GM21526 (cell line): ENCODE data around the gene CLASP2.

Source experiments
- ATAC-seq: cut with Tn5 transposase; IDR thresholded peaks from one replicate; pipeline ENCODE4 v1.9.1; 2021; ENCODE audit warnings: moderate library complexity; ENCODE audit not compliant: unreplicated experiment, low FRiP score

CLASP2 gene

GRCh38 chr3:33575311-33575710 lies 142.7 kb downstream of the CLASP2 start:
- ATAC-seq: no peak

DNA sequence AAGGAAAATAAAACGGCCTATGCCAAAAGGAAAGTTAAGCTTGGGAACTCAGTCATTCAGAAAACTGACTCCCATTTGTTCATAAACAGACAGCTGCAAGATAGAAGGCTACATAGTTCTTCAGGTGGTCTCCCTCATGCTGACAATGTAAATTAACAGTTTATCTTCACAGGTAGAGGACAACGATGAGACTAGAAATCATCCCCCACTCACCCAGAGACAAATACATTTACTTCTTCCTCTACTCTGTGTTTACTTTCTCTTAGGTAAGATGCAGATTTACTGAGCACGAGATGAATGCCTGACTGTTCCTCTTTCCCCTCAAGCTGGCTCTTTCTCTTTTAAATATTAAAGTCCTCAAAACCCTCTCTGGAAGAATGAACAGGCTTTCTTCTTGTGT lies 160.2 kb downstream of the CLASP2 start:
- no peak for ATAC-seq

DNA sequence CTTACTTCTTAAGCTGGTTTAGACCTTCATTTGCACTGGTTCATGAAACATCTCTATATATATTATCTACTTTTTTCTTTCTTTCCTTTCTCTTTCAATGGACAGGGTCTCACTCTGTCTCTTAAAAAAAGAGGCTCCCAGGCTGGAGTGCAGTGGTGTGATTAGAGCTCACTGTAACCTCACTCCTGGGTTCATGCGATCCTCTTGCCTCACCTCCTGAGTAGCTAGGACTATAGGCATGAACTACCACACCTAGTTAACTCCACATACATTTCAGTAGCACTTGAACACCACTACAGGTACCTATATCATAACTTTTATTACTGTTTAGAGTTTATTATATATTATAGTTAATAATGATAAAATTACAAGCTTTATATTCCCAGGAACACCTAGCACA lies 160.8 kb downstream of the CLASP2 start:
- ATAC-seq: no peak

- no peak for ATAC-seq
Measured at GRCh38 chr3:33547101-33547500, 171.0 kb downstream of the CLASP2 start.

- no peak for ATAC-seq
Measured at GRCh38 chr3:33544126-33544525, 173.9 kb downstream of the CLASP2 start.

GRCh38 chr3:33543601-33544000 lies 174.5 kb downstream of the CLASP2 start:
- ATAC-seq: no peak

- no peak for ATAC-seq
Measured at GRCh38 chr3:33541918-33542317, 176.1 kb downstream of the CLASP2 start.

- ATAC-seq: no peak
Measured at GRCh38 chr3:33538678-33539339, 179.2 kb downstream of the CLASP2 start.

DNA sequence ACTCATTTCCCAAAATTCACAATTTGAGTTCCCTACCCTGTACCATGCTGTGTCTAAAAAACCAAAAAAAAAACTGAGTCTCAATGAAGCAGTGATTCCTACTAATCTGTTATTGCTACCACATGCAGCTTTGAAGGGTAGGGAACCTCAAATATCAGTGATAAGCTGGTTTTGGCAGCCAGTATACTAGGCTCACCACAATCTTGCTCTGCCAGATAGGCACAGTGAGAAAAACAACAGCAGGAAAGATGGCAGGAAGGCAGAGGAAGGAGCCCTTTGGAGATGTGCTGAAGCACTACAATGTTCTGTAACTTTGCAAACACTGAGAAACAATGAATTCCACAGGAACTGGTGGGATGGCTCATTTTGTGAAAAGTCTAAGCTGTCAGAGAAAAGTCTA lies 180.9 kb downstream of the CLASP2 start:
- ATAC-seq: no peak

GRCh38 chr3:33526787-33527186 lies 191.3 kb downstream of the CLASP2 start:
- ATAC-seq: no peak

GRCh38 chr3:33525232-33525631 lies 192.8 kb downstream of the CLASP2 start:
- ATAC-seq: no peak

- no peak for ATAC-seq
Measured at GRCh38 chr3:33523093-33523667, 194.9 kb downstream of the CLASP2 start.

DNA sequence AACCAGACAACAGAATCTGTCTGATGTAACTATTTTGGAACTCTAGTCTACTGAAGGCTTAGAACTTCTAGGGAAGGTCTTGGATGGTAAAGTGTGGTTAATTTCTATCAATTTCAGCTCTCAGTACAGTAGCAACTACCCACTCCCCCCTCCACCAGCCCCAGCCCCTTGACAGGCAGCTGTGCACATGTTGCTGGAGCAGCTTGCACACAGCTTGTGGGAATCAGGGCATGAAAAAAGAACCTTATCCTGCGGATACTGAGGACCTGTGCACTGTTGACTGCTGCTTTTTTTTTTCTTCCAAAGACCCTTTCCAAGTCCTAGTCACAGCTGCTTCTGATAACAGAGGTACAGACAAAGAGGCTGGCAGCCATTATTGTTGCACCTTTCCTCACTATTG lies 196.3 kb downstream of the CLASP2 start:
- no peak for ATAC-seq

DNA sequence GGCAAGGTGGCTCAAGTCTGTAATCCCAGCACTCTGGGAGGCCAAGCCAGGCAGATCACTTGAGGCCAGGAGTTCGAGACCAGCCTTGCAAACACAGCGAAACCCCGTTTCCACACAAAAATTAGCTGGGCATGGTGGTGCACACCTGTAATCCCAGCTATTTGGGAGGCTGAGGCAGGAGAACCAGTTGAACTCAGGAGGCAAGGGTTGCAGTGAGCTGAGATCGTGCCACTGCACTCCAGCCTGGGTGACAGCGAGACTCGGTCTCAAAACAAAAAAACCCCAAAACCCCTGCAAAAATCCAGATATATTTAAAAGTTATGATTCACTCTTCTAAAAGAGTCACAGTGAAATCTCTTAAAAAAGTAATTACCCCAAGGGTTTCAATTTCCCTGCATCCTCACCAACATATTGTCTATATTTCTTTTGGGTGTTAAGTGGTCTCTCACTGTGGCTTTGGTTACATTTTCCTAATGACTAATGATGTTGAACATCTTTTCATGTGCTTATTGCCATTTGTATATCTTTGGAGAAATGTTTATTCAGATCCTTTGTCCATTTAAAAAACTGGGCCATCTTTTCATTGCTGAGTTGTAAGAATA lies 204.7 kb downstream of the CLASP2 start:
- no peak for ATAC-seq

GRCh38 chr3:33505027-33505426 lies 213.0 kb downstream of the CLASP2 start:
- no peak for ATAC-seq

DNA sequence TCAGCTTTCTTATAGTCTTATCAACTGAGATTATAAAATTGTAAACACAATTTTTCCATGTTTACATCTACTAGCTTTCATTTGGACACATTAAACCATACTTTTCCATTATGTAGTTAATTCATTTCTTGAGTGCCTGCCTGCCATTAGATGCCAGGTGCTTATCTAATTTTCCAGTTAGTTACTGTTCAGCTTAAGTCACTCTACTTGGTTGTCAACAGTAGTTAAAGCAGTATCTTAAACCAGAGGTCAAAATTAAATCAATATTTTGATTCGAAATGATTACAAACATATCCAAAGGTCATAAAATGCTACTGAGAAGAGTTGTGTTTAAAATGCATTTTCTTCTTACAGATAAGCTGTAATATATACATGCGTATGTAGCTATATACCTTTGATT lies 221.6 kb downstream of the CLASP2 start:
- ATAC-seq: no peak

GRCh38 chr3:33491721-33492120 lies 226.3 kb downstream of the CLASP2 start:
- no peak for ATAC-seq

DNA sequence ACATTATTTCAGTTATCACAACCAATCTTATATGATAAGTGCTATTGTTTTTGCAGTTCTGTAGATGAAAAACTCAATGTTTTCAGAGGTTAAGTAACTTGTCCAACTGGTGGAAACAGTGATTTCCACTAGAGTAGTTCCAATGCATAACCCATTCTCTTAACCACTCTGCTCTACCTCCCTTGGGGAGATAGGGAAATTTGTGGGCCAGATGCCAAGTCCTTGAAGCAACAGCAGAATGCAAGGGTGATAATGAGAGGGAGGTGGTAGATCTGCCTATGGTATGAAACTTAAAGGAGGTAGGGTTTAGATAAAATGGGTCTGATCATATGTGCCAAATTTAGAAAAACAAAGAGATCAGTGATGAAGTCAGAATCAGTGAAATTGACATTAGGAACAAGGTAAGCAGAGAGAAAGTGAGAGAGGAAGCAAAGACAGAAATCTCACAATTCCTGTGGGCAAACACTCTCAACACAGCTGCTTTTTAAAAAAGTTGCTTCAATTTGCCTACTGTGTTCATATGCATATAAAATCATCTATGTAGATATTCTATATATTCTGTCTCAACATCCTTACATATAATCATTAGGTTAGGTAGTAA lies 227.3 kb downstream of the CLASP2 start:
- no peak for ATAC-seq

DNA sequence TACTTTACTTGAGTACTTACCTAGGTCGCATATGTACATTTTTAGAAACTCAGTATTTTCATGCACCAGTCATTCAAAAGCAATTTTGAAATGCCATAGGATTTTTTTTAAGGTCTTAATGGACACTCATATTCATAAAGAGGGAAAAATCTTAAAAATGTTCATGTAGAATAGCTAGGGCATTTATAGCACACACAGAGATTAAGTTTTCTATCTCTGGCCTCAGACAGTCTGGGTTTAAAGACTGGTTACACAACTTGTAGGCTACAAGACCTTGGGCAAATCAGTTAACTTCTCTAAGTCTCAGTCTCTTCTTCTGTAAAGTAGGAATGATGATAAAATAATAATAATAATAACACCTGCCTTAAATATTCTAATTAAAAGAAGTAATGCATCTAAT lies 229.4 kb downstream of the CLASP2 start:
- no peak for ATAC-seq

DNA sequence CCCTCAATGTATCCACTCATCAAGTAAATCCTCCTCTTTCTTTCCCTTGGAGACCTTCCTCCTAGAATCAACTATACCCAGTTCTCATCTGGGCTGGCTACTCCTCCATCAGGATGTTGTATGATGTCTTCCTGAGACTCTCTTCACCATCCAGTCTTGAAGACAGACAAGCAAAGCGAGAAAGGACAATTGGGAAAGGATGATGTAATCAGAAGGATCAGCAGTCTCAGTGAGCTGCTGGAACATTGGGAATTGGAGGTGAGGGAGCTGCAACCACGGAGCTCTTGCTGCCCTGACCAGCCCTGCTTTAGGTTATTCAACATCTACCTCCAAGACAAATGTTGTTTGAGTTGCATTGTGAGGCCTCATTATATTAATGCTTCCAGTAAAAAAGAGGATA lies 229.8 kb downstream of the CLASP2 start:
- no peak for ATAC-seq

DNA sequence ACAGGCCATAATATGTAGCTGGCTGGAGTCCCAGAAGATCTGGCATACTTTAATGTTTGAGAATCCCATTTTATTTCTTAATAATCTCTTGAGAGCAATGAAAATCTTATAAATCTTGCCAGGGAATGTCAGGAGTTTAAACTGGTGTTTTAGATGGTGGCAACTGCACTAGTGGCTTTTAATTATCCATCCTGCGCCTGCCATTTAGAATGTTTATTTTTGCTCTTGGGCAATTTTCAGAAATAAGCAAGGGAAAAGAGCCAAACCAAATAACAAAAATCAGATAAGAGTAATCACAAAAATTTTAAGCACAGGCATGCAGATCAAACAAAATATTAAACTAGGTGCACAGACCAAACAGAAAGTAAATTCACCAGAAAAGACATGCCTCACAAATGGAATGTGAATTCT lies 235.9 kb downstream of the CLASP2 start:
- no peak for ATAC-seq

GRCh38 chr3:33474896-33475295 lies 243.2 kb downstream of the CLASP2 start:
- no peak for ATAC-seq
